Fibroblast of pulmonary artery (primary cell): ENCODE results near the gene CERCAM.
"Not testable (repeated sequence)": the region's sequence is repeated elsewhere in the genome, so short reads cannot be mapped to it uniquely, and the experiment has no call there.

Experiments used
- DNase-seq: peaks from one replicate; pipeline ENCODE4 v3.0.0-alpha.2; 2010; ENCODE audit warnings: low read depth
- H3K4me3 ChIP-seq: replicated peaks from 2 replicates; pipeline ENCODE4 v1.5.1; 2011; ENCODE audit warnings: low read depth, mild to moderate bottlenecking, control low read depth, low read length, moderate library complexity
- CTCF ChIP-seq: IDR thresholded peaks from 2 replicates; pipeline ENCODE4 v1.5.1; 2011; ENCODE audit warnings: mild to moderate bottlenecking, control low read depth, low read length, inconsistent platforms; ENCODE audit errors: missing control alignments

CERCAM gene

GRCh38 chr9:128420060-128420650, 502 bp upstream of the CERCAM start:
- DNase-seq: peak; percentile 63

GRCh38 chr9:128421482-128421996, 882 bp downstream of the CERCAM start:
- no peak for TF ChIP-seq CTCF
- H3K4me3 ChIP-seq: peak overlapping the region; percentile 77
- DNase-seq: no peak

More at GRCh38 chr9:128420060-128420650, 502 bp upstream of the CERCAM start:
- TF ChIP-seq CTCF: peak; percentile 36
- H3K4me3 ChIP-seq: peak overlapping the region; percentile 77

- peak overlapping the region; percentile 77 for H3K4me3 ChIP-seq
- not testable (repeated sequence) for DNase-seq
These were observed 1.5 kb downstream of the CERCAM start for GRCh38 chr9:128422022-128422782.

GRCh38 chr9:128422783-128423150, 2.1 kb downstream of the CERCAM start:
- DNase-seq: no peak
- TF ChIP-seq CTCF: no peak
- H3K4me3 ChIP-seq: no peak overlapping the region

GRCh38 chr9:128423356-128423755, 2.7 kb downstream of the CERCAM start:
- DNase-seq, H3K4me3 ChIP-seq: not testable (repeated sequence)

GRCh38 chr9:128424268-128424780, 3.7 kb downstream of the CERCAM start:
- no peak overlapping the region for H3K4me3 ChIP-seq
- no peak for TF ChIP-seq CTCF
- no peak for DNase-seq

- peak; percentile 84 for DNase-seq
- peak overlapping the region; percentile 3 for H3K4me3 ChIP-seq
- TF ChIP-seq CTCF: no peak
These were observed 8.2 kb downstream of the CERCAM start for GRCh38 chr9:128428644-128429512.
